GM19023 (cell line): ENCODE results near the gene DNAJC16.
"Not testable (repeated sequence)": the region's sequence is repeated elsewhere in the genome, so short reads cannot be mapped to it uniquely, and the experiment has no call there.

Experiments used
- ATAC-seq: cut with Tn5 transposase; IDR thresholded peaks from one replicate; pipeline ENCODE4 v1.9.1; 2021; ENCODE audit warnings: mild to moderate bottlenecking, moderate library complexity; ENCODE audit not compliant: unreplicated experiment

The DNAJC16 gene

DNA sequence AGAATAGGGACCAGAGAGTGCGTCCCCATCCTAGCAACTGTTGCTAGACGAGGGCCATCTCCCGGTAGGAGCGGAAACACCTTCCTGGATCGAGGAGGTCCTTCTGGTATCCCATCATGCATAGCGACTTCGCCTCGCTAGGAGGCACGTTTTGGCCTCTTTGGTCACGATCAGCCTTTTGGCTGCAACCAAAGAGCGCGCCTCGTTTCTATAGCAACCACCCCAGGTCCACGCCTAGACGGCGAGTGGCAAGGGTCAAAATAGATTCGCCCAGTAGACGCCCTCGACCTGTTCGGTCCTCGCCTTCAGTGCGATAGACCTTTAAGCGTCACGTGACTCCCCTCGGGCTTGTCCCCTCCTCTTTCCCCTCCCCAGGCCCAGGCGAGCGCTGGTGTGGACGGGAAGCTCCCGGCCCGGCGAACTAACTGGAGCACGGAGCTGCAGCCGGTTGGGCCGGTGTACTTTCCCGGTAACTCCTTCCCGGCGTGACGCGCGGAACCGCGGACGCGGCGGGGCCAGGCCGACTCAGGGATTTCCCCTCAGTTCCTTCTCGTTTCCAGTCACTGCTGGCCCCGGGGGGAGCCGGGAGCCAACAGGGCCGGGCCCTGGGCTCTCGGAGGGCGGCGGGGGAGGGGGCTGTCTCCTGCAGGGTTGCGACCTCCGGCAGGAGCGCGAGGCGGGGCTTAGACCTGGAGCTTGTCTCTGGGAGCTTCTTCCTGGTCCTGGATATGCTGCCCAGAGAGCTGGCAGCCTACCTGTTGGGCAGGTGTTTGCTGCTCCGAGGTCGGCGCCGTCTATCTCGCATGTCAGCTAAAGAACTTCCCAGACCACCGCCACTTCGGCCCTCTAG is at the start of gene DNAJC16:
DNAJC16 (plus strand) TSS at position 359 of the 850 bp plus-strand sequence. CDS start 2,258 bp downstream, outside the sequence.
- ATAC-seq, result peak; percentile 54

DNA sequence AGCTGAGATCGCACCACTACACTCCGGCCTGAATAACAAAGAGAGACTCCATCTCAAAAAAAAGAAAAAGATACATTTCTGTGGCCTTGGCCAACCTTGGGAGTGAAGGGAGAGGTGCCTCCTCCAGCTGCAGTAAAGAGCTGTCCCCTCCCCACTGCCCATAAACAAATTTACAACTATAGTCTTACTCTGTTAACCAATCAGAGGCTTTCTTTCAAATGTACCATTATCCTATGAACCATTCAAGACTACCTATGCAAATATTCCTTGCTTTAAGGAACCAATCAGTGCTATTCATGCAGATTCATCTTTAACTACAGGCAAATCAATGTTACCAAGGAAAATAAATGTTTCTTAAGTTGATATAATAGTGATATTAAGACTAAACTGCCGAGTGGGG is 49.7 kb upstream of the DNAJC16 start:
- ATAC-seq, result no peak

DNA sequence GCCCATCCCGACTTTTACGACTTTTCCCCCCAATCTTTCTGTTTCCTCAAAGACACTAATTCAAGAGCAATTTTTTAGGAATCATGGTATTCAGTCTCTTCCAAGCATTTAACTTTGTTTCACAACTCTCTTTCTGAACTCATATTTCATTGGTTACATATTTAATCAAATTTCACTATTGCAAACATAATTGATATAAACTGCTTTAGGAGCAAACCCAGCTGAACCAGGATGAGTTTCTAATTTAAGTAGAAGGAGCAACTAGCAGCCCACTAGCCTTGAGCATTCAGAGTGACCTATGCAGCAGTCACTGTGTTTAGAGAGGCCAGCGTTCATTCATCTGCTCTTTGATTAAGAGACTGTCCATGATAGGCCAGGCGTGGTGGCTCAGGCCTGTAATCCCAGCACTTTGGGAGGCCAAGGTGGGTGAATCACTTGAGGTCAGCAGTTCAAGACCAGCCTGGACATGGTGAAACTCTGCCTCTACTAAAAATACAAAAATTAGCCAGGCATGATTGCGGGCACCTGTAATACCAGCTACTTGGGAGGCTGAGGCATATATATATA is 48.9 kb upstream of the DNAJC16 start:
- no peak for ATAC-seq

DNA sequence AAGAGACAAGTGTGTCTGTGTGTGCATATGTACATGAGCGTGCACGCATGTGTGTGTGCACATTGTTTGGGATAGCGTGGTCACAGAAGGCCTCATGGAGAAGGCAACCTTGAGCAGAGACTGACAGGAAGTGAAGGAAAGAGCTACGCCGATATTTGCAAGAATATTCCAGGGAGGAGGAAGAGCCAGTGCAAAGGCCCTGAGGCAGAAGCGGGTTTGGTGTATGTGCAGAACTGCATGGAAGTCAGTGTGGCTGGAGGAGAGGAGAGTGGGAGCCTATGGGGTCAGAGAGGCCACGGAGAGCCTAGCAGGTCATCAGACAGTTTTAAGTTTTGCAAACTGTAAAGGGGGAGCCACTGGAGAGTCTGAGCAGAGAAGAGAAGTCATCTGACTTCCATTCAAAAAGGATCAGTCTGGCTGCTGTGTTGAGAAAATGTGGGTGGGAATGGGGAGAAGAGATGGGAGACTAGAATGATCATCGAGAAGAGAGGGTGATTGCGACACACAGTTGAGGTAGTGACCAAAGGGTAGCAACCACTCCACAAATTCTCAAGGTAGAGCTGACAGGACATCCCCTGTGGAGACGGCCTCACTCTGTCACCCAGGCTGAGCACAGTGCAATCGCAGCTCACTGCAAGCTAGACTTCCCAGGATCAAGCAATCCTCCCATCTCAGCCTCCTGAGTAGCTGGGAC is 46.8 kb upstream of the DNAJC16 start:
- ATAC-seq, result no peak

DNA sequence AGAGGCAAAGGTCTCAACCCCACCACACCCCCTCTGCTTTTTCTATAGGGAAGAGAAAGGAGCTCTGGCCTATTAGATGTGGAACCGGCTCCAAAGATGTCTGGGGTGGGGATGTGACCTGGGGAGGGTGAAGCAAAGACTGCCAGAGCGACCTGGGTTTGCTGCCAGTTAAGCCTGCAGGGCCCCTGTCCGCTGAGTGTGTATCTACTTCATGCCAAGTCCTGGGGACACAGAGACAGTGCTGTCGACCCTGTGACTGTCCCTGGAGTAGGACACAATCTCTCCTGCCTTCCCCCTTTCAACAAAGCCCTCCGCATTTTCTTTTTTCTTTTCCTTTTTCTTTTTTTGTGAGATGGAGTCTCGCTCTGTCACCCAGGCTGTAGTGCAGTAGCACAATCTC is 44.2 kb upstream of the DNAJC16 start:
- not testable (repeated sequence) for ATAC-seq

DNA sequence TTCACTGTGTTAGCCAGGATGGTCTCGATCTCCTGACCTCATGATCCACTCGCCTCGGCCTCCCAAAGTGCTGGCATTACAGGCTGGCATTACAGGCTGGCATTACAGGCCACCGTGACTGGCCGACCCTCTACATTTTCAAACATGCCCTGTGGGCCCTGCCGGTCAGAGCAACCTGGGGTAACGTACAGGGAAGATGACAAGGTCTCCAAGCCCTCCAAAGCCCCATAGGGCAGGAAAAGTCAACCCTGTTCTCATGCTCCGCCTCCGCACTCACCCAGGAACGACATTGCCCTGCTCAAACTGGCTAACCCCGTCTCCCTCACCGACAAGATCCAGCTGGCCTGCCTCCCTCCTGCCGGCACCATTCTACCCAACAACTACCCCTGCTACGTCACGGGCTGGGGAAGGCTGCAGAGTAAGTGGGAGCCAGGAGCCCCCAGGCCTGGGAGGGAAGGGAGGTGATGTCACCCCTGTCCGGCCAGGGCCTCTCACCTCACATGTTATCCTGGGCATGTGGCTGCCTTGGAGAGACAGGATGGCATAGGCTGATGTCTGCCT is 43.6 kb upstream of the DNAJC16 start:
- not testable (repeated sequence) for ATAC-seq

DNA sequence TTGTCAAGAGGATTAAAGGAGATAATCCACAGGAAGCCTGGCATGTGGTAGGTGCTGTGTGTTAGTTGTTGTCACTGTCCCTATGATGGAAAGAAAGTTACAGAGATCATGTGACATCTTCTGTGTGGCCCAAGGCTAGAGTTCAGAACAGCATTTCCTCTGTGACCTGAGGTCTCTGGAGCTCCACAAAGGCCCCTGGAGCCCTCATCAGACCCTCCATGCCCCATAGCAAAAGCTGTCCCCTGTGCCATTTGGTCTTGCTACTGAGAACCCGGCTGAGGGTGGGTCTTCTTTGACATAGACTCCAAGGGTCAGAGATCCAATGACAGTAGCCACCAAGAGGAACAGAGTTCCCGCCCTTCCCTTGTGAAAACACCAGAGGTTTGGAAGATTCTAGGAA is 42.7 kb upstream of the DNAJC16 start:
- no peak for ATAC-seq

DNA sequence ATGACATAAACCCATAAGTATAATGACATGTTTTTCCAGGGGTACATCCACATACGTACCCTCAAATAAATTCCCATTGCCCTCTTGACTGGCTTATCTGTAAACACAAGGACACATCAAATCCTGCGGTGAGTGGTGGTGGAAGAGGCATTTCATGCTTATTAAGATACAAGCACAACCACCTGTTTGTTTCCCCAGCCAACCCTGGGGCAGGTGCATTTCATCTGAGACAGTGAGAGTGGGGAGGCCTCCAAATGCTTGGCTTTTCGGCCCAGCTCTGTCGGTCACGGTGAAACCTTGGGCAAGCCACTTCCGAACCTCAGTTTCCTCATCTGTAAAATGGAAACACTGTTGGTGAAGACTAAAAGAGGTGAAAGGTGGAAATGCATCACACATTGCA is 42.2 kb upstream of the DNAJC16 start:
- not testable (repeated sequence) for ATAC-seq

DNA sequence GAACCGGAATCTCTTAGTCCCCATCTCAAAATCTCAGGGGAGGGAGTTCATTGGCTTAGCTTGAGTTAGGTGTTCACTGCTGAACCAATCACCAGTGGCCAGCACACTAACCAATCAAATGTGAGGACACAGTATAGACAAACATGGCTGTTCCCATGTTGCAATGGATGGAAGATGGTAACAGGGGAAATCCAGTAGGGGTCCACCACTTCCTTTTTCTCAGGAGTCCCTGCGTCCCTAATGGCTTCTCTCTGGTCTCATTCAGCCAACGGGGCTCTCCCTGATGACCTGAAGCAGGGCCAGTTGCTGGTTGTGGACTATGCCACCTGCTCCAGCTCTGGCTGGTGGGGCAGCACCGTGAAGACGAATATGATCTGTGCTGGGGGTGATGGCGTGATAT is 41.0 kb upstream of the DNAJC16 start:
- no peak for ATAC-seq

DNA sequence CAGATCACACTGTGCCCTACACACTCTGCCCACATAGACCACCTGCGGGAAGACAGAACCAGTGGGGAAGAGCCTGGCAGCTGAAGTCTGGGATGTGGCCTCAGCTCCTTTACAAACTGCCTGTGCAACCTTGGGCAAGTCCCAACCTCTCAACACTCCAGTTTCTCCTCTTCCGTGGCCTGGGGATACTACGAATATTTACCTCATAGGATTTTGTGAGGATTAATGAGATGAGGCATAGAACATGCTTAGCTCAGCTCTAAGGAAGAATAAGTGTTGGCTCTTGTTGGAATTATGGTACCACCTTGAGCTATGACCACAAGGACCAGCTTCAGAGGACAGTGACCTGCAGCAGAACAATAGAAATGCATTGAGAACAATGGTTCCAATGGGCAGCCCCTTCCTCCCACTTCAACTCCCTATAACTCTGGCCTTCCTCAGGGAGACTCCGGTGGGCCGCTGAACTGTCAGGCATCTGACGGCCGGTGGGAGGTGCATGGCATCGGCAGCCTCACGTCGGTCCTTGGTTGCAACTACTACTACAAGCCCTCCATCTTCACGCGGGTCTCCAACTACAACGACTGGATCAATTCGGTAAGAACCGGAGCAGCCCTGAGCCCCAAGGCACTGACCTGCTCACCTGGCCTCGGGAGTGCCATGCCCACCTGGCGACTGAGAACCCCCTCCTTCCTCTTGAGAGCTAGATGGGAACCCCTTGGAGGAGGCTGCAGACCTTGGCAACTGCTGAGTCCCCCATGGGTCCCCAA is 39.6 kb upstream of the DNAJC16 start:
- not testable (repeated sequence) for ATAC-seq

DNA sequence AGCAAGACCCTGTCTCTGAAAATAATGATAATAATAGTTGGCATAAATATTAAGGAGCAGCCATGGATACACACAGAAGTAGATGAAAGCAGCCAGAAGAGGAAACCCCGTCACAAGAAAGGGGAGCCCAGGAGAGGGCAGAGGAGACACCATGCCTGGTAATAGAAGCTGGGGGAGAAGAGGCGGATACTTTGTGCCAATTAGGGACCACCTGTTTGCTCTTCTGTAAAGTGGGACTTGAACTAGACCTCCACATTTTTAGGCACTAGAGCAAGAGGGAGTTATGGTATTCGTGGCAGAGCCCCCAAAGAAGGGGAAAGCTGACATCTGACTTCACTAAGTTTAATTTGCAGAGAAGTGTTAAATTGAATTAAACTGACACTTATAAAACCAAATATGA is 38.3 kb upstream of the DNAJC16 start:
- ATAC-seq, result no peak

DNA sequence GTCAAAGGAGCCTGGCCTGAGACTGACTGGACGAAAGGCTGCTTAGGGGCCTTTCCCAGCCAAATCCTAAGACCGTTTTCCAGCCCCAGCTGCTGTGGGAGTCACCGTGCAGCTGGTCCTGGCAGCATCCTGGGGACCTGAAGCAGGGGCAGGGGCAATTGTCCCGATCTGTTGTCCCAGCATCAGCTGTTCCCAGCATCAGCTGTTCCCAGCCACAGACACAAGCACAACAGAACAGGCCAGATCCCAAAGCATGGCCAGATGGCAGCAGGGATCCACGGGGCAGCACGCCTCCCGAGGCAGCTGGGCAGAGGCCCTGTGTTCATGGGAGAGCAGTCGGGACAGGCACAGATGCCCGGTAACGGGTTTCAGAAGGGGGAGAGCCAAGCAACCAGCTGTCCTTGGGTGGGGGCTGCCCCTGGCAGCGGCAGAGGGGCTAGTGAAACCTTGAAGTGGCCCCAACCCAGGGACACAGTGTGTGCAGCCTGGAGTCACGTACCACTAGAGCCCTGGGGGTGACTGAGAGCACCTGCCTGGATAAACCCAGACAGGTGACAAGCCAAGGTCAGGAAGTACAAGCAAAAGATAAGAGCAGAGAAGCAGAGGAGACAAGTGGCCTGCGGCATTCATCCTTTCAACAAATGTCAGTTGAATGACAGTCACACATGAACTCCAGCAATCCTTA is 37.5 kb upstream of the DNAJC16 start:
- no peak for ATAC-seq

DNA sequence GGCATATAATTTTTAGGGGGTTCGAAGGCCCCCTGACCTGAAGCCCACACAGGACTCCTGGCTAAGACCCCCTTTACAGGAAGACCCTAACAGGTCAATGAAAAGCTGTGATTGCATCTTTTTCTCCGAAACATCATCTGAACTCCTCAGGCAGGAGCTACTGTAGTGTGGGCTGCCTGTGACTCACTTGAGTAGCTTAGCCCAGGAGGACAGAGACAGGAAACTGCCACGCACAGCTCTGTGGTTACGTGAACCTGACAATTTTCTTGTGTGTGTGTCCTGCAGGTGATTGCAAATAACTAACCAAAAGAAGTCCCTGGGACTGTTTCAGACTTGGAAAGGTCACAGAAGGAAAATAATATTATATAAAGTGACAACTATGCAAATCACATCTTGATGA is 35.6 kb upstream of the DNAJC16 start:
- not testable (repeated sequence) for ATAC-seq

DNA sequence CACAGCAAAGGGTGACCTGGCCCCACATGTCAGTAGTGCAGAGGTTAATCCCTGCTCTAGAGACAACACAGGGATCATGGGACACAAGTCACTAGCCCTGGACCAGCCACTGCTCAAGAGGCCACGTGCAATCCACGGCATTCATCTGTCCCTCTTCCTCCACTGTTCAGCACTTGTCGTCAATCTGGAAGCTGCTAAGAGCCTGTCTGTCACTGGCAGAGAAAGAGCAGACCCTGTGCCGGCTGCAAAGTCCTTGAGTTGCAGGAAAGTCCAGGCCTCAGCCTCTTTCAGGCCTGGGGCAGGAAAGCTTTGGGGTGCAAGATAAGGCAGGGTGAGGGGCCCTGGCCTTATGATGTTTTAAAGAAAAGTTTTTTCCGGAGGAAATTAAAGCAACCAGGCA is 34.1 kb upstream of the DNAJC16 start:
- ATAC-seq, result no peak

DNA sequence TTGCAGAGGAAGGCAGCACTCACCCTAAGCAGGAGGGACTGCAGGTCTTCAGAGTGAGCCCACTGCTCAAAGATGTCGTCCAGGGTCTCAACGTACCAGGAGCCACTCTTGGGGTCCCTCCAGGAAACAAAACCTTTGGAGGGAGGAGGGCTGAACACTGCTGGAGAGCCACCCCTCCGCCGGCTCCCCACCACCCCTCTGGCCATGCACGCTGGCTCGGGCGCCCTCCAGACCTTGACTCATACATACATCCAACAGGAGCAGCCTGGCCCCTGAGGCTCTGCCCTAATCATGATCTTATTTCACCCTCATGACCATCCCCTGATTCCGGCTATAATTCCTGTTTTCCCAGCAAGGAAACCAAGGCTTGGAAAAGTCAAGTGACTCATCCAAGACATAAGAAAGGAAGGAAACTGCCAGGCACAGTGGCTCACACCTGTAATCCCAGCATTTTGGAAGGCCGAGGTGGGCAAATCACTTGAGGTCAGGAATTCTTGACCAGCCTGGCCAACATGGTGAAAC is 32.7 kb upstream of the DNAJC16 start:
- no peak for ATAC-seq

DNA sequence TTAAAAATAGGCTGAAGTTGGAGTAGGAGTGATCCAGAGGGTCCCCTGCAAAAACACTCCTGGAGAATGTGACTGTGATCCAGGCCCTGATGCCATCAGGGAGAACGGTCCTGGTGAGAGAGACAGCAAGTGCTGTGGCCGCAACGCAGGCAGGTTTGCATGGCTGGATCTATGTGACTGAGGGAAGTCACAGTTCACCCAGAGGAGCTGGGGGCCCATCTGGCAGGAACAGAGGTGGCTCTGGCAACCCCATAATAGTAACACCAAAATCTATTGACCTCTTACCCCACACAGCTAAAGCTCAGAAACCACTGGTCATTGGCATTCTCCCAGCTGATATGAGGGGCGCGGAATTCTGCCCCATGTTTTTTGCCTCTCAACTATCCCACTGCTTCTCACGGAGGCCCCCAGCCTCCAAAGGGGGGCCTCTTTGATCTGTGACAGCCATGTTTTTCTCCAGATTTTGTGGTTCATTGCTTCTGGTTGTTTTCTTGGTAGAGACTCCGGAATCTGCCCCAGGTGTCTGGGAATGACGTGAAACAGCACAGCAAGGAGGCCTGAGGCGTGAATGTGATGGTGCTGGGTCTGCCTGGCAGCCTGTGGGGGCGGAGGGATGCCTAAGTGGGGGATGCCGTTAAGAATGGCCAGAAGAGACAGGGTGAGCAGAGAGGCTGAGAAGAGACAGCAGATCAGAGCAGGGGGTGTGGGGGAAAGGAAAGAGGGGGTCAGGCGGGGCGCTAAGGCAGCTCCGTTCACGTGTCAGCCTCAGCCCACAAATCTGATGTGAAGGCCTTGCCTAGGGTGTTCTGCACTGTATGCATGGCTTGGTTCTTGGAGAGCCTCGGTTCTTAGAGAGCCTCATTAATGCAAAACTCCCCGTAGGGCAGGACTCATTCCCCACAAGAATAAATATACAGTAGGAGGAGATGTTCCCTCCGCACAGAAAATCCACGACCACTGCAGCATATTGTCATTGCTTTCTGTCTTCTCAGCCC is 26.2 kb upstream of the DNAJC16 start:
- no peak for ATAC-seq

DNA sequence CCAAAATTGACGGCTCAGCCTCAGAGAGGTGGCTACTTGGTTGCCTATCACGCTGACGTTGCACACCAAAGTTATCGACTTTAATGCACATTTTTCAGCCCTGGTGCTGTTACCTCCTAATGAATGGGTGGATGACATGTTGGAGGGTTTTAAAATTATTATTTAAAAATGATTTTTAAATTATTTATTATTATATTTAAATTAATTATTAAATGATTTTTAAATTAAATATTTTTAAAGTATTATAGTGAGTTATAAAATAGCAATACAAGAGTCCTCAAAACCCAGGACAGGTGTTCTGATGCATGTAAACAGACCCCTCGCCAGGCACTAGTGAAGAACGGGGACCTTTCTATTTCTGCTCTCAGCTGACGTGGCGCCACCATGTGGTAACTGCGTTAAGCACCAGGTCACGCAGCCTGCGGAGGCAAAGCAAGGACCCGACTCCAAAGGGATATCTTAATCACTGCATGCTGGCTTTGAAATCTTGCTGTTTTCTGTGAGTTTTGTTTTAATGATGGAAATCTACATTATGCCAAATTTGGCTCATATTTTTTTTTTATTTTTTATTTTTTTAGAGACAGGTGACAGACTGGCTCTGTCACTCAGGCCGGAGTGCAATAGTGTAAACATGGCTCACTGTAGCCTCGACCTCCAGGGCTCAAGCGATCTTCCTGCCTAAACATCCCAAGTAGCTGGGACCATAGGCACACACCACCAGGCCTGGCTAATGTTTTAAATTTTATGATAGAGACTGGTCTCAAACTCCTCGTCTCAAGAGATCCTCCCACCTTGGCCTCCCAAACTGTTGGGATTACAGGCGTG is 25.2 kb upstream of the DNAJC16 start:
- ATAC-seq, result no peak

DNA sequence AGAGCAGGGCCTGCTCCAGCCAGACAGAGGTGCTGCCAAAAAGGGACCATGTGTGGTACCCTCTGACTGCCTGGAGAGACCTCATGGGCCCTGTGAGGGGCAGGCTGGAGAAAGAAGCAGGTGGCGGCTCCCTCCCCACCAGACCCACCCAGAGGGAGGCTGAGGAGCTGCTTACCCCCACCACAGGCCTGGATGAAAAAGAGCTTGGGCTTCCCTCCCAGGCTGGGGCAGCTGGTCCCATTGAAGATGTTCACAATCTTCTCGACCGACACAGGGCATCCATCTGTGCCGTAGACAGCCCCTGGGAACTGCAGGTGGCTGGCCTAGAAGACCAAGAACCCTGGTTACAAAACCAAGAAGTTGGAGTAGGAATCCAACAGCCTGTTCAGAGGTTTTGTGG is 22.2 kb upstream of the DNAJC16 start:
- no peak for ATAC-seq
